DOHH2 (cell line): ENCODE data around the gene DRGX.
A peak's percentile ranks its signal among the peaks of the same experiment; 100 is the strongest.

Experiments
- H3F3A ChIP-seq: fragments of 200-600 bp; sonication (generic), shearing (Covaris generic); 2 replicates; pipeline ENCODE4 v1.6.0; 2016; ENCODE audit warnings: antibody characterized with exemption, mild to moderate bottlenecking; ENCODE audit not compliant: control insufficient read depth, insufficient read depth
- H3K27ac ChIP-seq: fragments of 200-600 bp; sonication (generic); 2 replicates; pipeline ENCODE4 v1.5.1; 2014; ENCODE audit warnings: low read depth, mild to moderate bottlenecking, low read length, moderate library complexity
- H3K27me3 ChIP-seq: fragments of 200-600 bp; sonication (generic); 2 replicates; pipeline ENCODE4 v1.6.1; 2014; ENCODE audit warnings: mild to moderate bottlenecking, low read length, mixed read lengths; ENCODE audit not compliant: control insufficient read depth
- H3K36me3 ChIP-seq: fragments of 200-600 bp; sonication (generic); 2 replicates; pipeline ENCODE4 v1.6.1; 2014; ENCODE audit warnings: mild to moderate bottlenecking, low read length, moderate library complexity, mixed read lengths; ENCODE audit not compliant: control insufficient read depth
- H3K4me1 ChIP-seq: fragments of 200-600 bp; sonication (generic); 2 replicates; pipeline ENCODE4 v1.6.1; 2014; ENCODE audit warnings: mild to moderate bottlenecking, low read length, mixed read lengths; ENCODE audit not compliant: control insufficient read depth
- H3K4me2 ChIP-seq: fragments of 200-600 bp; sonication (generic); 2 replicates; pipeline ENCODE4 v1.6.0; 2014; ENCODE audit warnings: mild to moderate bottlenecking, low read length, moderate library complexity
- H3K4me3 ChIP-seq: fragments of 200-600 bp; sonication (generic); 2 replicates; pipeline ENCODE4 v1.5.1; 2014; ENCODE audit warnings: mild to moderate bottlenecking, low read length, mixed read lengths
- H3K79me2 ChIP-seq: fragments of 200-600 bp; sonication (generic); 2 replicates; pipeline ENCODE4 v1.6.1; 2014; ENCODE audit warnings: mild to moderate bottlenecking, low read length, mixed read lengths; ENCODE audit not compliant: control insufficient read depth
- H3K9me2 ChIP-seq: fragments of 200-600 bp; sonication (generic); replicated peaks from 2 replicates; pipeline ENCODE4 v1.6.1; 2014; ENCODE audit warnings: mild to moderate bottlenecking, low read length, mixed read lengths; ENCODE audit not compliant: control insufficient read depth
- H3K9me3 ChIP-seq: fragments of 200-600 bp; sonication (generic); 2 replicates; pipeline ENCODE4 v1.6.1; 2014; ENCODE audit warnings: antibody characterized with exemption, low read length, mixed read lengths; ENCODE audit not compliant: control insufficient read depth, insufficient read depth
- H4K20me1 ChIP-seq: fragments of 200-600 bp; sonication (generic); 2 replicates; pipeline ENCODE4 v1.6.0; 2014; ENCODE audit warnings: low read depth, mild to moderate bottlenecking, antibody characterized with exemption, low read length, moderate library complexity; ENCODE audit not compliant: control insufficient read depth, insufficient read depth
- EZH2phosphoT487 ChIP-seq: fragments of 200-600 bp; sonication (generic); IDR thresholded peaks from 2 replicates; pipeline ENCODE4 v1.6.1; 2017; ENCODE audit warnings: borderline replicate concordance, mild to moderate bottlenecking, antibody characterized with exemption, low read length, moderate library complexity, mixed read lengths
- TF ChIP-seq, protein P1 (sequence below): fragments of 200-600 bp; sonication (generic); IDR thresholded peaks from one replicate; pipeline ENCODE4 v1.5.1; 2014; ENCODE audit warnings: antibody characterized with exemption, mild to moderate bottlenecking, low read depth, low read length; ENCODE audit not compliant: poor library complexity, severe bottlenecking

DRGX gene

DNA sequence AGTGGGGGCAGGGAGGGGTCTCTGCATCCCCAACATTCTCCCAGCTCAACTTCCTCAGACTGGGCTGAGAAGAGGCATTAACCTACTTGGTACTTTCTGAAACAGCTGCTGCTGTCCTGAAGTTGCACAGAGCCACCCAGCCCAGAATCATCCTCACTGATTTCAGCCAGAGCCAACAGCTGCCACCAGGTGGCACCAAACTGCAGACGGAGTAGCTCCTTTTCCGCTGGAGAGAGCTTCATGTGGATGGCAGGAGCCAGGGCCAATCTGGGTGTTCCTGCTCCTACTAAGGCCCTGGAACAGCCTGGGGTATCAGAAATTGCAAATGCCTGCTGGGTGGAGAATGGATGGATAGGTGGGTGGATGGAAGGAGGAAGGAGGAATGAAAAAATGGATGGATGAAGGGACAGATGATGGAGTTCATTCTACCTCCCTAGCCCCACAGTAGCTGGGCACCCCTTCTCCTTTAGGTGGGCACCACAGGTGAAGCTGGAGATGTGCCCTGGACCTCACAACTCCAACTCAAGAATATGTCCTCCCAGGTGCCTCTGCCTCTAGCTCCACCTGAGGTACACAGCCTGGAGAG lies 11.8 kb upstream of the DRGX start:
- Histone ChIP-seq H3K4me2 (no peak overlapping the region), H3K27me3 (no peaks in the 10 kb centered on the region)
- TF ChIP-seq, protein P1, sequence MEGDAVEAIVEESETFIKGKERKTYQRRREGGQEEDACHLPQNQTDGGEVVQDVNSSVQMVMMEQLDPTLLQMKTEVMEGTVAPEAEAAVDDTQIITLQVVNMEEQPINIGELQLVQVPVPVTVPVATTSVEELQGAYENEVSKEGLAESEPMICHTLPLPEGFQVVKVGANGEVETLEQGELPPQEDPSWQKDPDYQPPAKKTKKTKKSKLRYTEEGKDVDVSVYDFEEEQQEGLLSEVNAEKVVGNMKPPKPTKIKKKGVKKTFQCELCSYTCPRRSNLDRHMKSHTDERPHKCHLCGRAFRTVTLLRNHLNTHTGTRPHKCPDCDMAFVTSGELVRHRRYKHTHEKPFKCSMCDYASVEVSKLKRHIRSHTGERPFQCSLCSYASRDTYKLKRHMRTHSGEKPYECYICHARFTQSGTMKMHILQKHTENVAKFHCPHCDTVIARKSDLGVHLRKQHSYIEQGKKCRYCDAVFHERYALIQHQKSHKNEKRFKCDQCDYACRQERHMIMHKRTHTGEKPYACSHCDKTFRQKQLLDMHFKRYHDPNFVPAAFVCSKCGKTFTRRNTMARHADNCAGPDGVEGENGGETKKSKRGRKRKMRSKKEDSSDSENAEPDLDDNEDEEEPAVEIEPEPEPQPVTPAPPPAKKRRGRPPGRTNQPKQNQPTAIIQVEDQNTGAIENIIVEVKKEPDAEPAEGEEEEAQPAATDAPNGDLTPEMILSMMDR, result peak; percentile 96
- no peak for TF ChIP-seq EZH2phosphoT487

DNA sequence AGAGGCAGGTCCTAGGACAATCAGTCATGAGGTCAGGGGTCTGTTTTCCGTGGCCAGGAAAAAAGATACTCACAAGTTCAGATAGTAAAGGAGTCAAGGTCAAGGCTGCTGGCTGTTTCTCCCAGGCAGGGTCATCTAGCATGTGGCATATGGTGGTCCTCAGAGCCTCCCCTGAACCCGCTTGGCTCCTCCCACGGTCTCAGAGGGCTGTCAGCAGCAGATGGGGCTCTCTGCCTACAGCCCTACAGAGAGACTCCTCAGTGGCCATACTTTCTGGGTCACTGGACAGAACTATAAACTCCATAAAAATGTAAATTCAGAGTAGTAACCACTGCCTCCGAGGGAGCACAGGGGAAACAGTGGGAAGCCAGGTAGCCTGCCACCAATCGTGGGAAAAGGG lies 11.3 kb upstream of the DRGX start:
- Histone ChIP-seq H3K4me3 (no peak overlapping the region), H3K4me1 (no peaks in the 10 kb centered on the region), H3K4me2 (no peak overlapping the region), H3K79me2 (no peaks in the 10 kb centered on the region), H3K36me3 (no peaks in the 10 kb centered on the region), H4K20me1 (no peaks in the 10 kb centered on the region), H3K9me3 (no peaks in the 10 kb centered on the region), H3F3A (no peaks in the 10 kb centered on the region), H3K27me3 (no peaks in the 10 kb centered on the region), H3K27ac (no peak overlapping the region), H3K9me2 (no peaks in the 10 kb centered on the region)
- TF ChIP-seq EZH2phosphoT487, result no peak
- TF ChIP-seq, protein P1, result no peak

More for the DNA sequence above, 11.8 kb upstream of the DRGX start:
- Histone ChIP-seq H3K9me2 (no peaks in the 10 kb centered on the region), H3K9me3 (no peaks in the 10 kb centered on the region), H3F3A (no peaks in the 10 kb centered on the region), H3K27ac (no peak overlapping the region), H3K79me2 (no peaks in the 10 kb centered on the region), H4K20me1 (no peaks in the 10 kb centered on the region), H3K4me1 (no peaks in the 10 kb centered on the region), H3K4me3 (no peak overlapping the region), H3K36me3 (no peaks in the 10 kb centered on the region)

DNA sequence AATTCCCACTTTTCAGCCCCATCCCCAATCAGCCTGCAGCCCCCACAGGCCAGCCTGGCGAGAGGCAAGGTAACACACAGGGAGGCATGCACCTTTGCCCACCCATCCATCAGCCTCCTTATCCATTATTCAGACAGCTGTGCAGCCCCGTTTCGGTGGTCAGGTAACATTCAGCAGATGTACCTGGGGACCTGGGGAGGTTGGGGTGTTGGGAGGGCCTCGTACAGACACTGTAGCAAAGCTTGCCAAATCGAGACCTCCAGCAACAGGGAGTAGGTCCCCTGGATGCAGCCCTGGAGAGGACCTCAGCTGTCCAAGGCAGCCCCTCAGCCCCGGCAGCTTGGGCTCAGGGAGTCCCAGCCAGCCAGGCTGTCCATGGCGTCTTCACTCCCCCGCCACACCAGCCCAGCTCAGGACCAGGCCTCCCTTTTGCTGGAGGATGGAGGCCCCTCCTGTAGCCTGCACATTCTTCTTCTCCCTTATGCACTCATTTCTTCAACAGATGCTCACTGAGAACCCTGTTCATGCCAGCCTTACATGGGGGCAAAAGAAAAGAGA lies 8.5 kb upstream of the DRGX start:
- Histone ChIP-seq H4K20me1 (no peaks in the 10 kb centered on the region), H3K79me2 (no peaks in the 10 kb centered on the region)

More for the DNA sequence above, 8.5 kb upstream of the DRGX start:
- Histone ChIP-seq H3K9me2 (no peaks in the 10 kb centered on the region), H3K36me3 (no peaks in the 10 kb centered on the region), H3F3A (no peaks in the 10 kb centered on the region), H3K27ac (no peak overlapping the region), H3K4me1 (no peaks in the 10 kb centered on the region), H3K4me3 (no peak overlapping the region), H3K27me3 (peaks cover 1% of the 10 kb centered on the region), H3K9me3 (no peaks in the 10 kb centered on the region), H3K4me2 (no peak overlapping the region)
- TF ChIP-seq, protein P1, result no peak
